Measurements from ENCODE around the gene ALPK3.

Gene ALPK3

DNA sequence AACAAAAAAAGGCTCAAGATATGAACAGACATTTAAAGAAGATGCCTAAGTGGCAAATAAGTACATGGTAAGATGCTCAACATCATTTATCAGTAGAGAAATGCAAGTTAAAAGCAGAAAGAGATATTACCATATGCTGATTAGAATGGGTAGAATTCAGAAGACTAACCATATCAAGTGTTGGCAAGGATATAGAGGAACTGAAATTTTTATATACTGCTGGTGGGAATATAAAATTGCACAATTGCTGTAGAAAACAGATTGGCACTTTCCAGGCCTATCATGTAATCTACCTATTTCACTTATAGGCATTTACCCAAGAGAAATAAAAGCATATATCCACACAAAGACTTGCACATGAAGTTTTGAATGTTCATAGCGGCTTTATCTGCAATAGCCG lies 84.4 kb downstream of the ALPK3 start:
- DNase-seq, result no peak

DNA sequence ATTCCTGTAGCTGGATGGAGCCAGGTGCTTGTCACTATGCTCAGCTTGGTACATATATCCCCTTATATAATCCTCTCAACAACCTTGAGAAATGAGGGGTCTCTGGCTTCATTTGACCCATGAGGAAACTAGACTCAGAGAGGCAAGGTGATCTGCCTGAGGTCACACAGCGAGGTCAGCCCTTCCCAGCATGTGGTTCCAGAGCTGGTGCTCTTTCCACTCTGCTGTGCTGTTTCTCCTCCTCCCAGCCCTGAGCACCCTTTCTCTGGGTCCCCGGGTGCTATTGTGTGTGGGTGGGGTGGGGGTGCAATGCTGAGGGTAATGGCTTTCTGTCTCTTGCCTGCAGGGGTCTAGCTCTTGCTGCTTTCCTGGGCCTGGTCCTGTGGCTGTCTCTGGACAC lies 86.6 kb downstream of the ALPK3 start:
- DNase-seq, result no peak

- DNase-seq, result no peak
Measured at GRCh38 chr15:84904419-84904818, 87.3 kb downstream of the ALPK3 start.

DNA sequence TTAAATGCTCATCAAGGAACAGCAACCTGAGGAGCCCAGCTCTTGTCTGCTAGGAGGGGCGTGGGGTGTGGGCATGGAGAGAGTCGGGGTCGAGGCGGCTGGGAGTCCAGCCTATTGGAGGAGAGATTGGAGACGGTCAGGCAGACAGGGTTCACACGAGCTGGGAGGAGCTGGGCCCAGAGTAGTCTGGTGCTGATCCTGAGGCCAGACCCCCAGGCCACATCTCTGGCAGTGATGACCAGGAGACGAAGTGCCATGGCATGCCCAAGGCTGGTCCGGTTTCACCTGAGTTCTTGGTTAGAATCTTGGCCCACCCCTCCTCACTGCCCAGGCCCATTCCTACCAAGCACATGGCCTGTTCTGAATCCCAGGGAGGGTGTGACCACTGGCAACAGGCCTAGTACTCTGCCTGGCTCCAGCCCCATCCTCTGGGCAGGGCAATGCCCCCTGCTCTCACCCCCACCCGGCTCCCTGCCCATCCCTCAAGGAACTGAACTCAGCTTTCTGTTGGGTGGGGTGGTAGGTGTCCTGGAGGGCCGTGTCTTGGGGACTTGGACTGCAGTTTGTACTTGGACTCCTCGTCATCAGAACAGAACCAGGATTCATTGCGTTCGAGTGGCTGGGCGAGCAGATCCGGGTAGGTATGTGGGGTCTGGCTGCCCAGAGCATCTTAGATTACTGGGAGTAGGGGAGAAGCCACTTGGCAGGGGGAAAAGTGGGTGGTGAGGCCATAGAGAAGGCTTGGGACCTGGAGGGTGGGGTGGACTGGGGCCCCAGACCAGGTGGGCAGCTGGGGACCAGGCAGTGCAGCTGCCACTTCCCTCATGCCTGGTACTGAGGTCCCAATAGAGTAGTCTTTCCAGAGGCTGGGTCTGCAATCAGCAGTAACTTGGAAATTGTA lies 88.1 kb downstream of the ALPK3 start:
- DNase-seq, result no peak

- DNase-seq, result no peak
Measured at GRCh38 chr15:84907731-84908130, 90.6 kb downstream of the ALPK3 start.

DNA sequence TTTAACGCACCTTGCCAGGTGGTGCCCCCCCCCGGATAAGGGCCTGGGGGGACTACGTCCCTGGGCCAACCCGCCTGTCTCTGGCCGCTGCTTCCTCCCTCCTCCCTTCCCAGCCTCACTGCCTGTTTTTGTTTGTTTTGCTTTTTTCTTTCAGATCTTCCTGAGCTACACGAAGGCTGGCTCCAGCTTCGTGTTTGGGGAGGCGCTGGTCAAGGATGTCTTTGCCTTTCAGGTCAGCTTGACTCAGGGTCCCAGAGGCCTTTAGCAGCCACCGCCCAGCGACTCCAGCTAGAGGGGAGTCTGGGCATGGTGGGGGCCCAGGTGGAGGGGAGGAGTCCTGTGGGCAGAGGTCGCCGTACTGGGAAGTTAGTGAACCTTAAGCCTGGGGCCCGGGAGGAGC lies 91.4 kb downstream of the ALPK3 start:
- no peak for DNase-seq

DNA sequence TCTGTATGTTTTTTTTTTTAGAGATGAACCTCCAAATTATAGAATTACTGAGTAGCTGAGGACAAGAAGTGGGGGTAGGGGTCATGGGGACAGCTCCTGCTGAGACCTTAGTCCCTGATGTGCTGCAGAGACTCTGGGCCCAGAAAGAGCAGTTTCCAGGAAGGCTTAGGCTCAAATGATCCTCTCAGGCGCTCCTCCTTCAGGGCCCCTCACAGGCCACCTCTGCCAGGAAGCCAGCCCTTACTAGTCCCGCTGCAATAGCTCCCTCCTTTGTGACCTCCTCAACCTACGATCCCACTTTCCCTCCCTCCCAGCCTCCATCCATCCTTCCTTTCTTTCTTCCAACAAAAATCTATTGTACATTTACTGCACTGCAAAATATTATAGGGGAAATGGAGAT lies 91.9 kb downstream of the ALPK3 start:
- no peak for DNase-seq

DNA sequence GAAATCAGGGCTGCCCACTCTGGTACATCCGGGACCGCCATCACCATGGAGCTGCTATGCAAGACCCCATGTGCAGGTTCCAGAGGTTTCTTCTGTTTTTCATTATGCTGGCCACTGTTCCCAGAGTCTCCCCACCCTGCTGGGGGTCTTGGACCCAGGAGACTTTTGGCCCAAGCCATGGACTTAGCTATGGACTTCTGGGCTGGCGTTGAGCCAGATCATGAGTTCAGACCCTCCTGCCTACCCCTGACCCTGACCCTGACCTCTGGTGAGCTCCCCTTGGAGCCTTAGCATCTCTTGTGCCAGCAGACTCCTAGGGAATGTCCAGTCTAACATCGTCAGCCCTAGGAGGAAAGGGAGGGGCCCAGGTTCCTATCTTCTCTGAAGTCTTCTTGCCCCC lies 92.6 kb downstream of the ALPK3 start:
- no peak for DNase-seq

- no peak for DNase-seq
Measured at GRCh38 chr15:84910928-84911623, 93.9 kb downstream of the ALPK3 start.

GRCh38 chr15:84911879-84912660 lies 94.9 kb downstream of the ALPK3 start:
- no peak for DNase-seq

GRCh38 chr15:84913360-84913723 lies 96.2 kb downstream of the ALPK3 start:
- no peak for DNase-seq

GRCh38 chr15:84914351-84914750 lies 97.2 kb downstream of the ALPK3 start:
- DNase-seq, result no peak

DNA sequence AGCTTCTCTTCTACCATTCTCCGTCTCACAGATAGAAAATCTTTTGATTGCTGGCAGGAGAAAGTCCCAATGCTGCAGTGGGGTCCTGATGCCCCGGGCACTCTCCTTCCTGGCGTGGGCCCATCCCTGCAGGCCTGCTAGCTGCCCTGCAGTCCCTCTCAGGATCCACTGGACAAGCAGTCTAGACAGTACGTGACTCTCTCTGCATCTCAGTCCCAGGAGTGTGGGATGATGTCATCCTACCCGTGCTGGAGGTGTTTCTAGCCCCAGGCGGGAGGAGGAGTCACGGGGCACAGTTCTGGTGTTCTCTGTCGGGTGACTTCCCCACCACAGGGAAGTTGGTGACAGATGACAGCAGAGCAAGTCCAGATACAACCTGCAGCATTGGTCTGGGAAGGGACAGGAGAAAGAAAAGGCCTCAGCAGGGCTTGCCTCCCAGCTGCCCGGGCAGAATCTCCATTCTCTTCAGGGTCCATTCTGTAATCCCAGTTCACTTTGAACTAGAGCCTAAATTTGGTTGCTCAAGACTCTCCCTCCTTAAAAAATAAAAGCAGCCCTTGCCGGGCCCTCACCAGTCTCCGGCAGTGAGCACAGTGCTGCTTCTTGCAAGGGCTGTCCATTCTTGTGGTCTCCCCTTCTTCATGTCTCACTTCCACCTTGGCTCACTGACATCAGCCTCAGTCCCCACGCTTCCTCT lies 97.9 kb downstream of the ALPK3 start:
- DNase-seq, result peak; percentile 25

- DNase-seq, result no peak
Measured at GRCh38 chr15:84915606-84915958, 98.4 kb downstream of the ALPK3 start.

GRCh38 chr15:84917452-84917851 lies 100.3 kb downstream of the ALPK3 start:
- no peak for DNase-seq

GRCh38 chr15:84919106-84919667 lies 102.0 kb downstream of the ALPK3 start:
- no peak for DNase-seq

- DNase-seq, result no peak
Measured at GRCh38 chr15:84921121-84921520, 104.0 kb downstream of the ALPK3 start.

GRCh38 chr15:84922530-84922929 lies 105.4 kb downstream of the ALPK3 start:
- DNase-seq, result no peak
